ENCODE results near the gene NPC1. TPM values are rescaled to one million over a fixed set of nuclear protein-coding genes. Genes with fewer than 3 reads are reported as not detected.
"Not testable (repeated sequence)": the region's sequence is repeated elsewhere in the genome, so short reads cannot be mapped to it uniquely, and the experiment has no call there.

NPC1 gene
- total RNA-seq, 1 experiment from 2014 or later: 31.8 TPM

GRCh38 chr18:23613091-23613475, 26.8 kb upstream of the NPC1 start:
- DNase-seq (ENCODE audit: low spot score); in situ Hi-C loops (cut with HindIII; ENCODE audit: low sequenced_read_pairs): not testable (repeated sequence)

- no peak for DNase-seq (ENCODE audit: low spot score)
- in situ Hi-C loops (cut with HindIII; ENCODE audit: low sequenced_read_pairs): no loop called here
Observed at GRCh38 chr18:23612434-23613090, 26.3 kb upstream of the NPC1 start.

GRCh38 chr18:23609390-23610023, 23.2 kb upstream of the NPC1 start:
- no peak for DNase-seq (ENCODE audit: low spot score)
- in situ Hi-C loops (cut with HindIII; ENCODE audit: low sequenced_read_pairs): no loop called here

GRCh38 chr18:23608211-23608610, 21.9 kb upstream of the NPC1 start:
- in situ Hi-C loops (cut with HindIII; ENCODE audit: low sequenced_read_pairs): no loop called here
- no peak for DNase-seq (ENCODE audit: low spot score)

- in situ Hi-C loops (cut with HindIII; ENCODE audit: low sequenced_read_pairs): no loop called here
Observed at GRCh38 chr18:23605941-23606340, 19.6 kb upstream of the NPC1 start.

GRCh38 chr18:23599809-23600208, 13.5 kb upstream of the NPC1 start:
- no peak for DNase-seq (ENCODE audit: low spot score)
- in situ Hi-C loops (cut with HindIII; ENCODE audit: low sequenced_read_pairs): no loop called here

More at GRCh38 chr18:23605941-23606340, 19.6 kb upstream of the NPC1 start:
- DNase-seq (ENCODE audit: low spot score): no peak

GRCh38 chr18:23596183-23596582, 9.9 kb upstream of the NPC1 start:
- in situ Hi-C loops (cut with HindIII; ENCODE audit: low sequenced_read_pairs): no loop called here
- DNase-seq (ENCODE audit: low spot score): no peak

GRCh38 chr18:23595591-23595990, 9.3 kb upstream of the NPC1 start:
- in situ Hi-C loops (cut with HindIII; ENCODE audit: low sequenced_read_pairs): no loop called here
- DNase-seq (ENCODE audit: low spot score): no peak

- in situ Hi-C loops (cut with HindIII; ENCODE audit: low sequenced_read_pairs): no loop called here
- no peak for DNase-seq (ENCODE audit: low spot score)
Observed at GRCh38 chr18:23593720-23594119, 7.4 kb upstream of the NPC1 start.

GRCh38 chr18:23592911-23593310, 6.6 kb upstream of the NPC1 start:
- DNase-seq (ENCODE audit: low spot score): no peak
- in situ Hi-C loops (cut with HindIII; ENCODE audit: low sequenced_read_pairs): no loop called here

GRCh38 chr18:23591011-23591410, 4.7 kb upstream of the NPC1 start:
- in situ Hi-C loops (cut with HindIII; ENCODE audit: low sequenced_read_pairs): no loop called here
- no peak for DNase-seq (ENCODE audit: low spot score)

- DNase-seq (ENCODE audit: low spot score): no peak
- in situ Hi-C loops (cut with HindIII; ENCODE audit: low sequenced_read_pairs): no loop called here
Observed at GRCh38 chr18:23588836-23589560, 2.7 kb upstream of the NPC1 start.

- in situ Hi-C loops (cut with HindIII; ENCODE audit: low sequenced_read_pairs): no loop called here
- DNase-seq (ENCODE audit: low spot score): no peak
Observed at GRCh38 chr18:23587220-23587642, 925 bp upstream of the NPC1 start.

GRCh38 chr18:23585897-23586248, 433 bp downstream of the NPC1 start:
- DNase-seq (ENCODE audit: low spot score): no peak
- in situ Hi-C loops (cut with HindIII; ENCODE audit: low sequenced_read_pairs): no loop called here

- DNase-seq (ENCODE audit: low spot score): peak; percentile 20
- in situ Hi-C loops (cut with HindIII; ENCODE audit: low sequenced_read_pairs): no loop called here
Observed at GRCh38 chr18:23585007-23585871, 1.1 kb downstream of the NPC1 start.

- in situ Hi-C loops (cut with HindIII; ENCODE audit: low sequenced_read_pairs): no loop called here
- no peak for DNase-seq (ENCODE audit: low spot score)
Observed at GRCh38 chr18:23584019-23584983, 2.0 kb downstream of the NPC1 start.

GRCh38 chr18:23583071-23583865, 3.0 kb downstream of the NPC1 start:
- in situ Hi-C loops (cut with HindIII; ENCODE audit: low sequenced_read_pairs): no loop called here
- DNase-seq (ENCODE audit: low spot score): no peak

Measured in G401 (cell line).